MCF 10A (cell line): ENCODE data around the gene SDHB. TPM values are rescaled to one million over a fixed set of nuclear protein-coding genes. Genes with fewer than 3 reads are reported as not detected.

ENCODE experiments used
- BruUV-seq: library from RNA; stranded (reverse); fragments of 400-500 nt; replicated peaks from 2 replicates; lab custom pipeline; 2021; lab: Mats Ljungman, UMichigan
- CTCF ChIA-PET: fragments of 300-600 bp; sonication (Branson Sonifier 250); formaldehyde crosslinking; extraction: SDS; loops from one replicate; lab custom pipeline; 2021; ENCODE audit warnings: antibody characterized with exemption, inconsistent platforms; lab: Yijun Ruan, JAX
- POLR2A ChIA-PET: fragments of 300-600, 350-650 bp; sonication (Branson Sonifier 250); formaldehyde crosslinking; extraction: SDS; loops from one replicate; lab custom pipeline; 2020; ENCODE audit warnings: antibody characterized with exemption, inconsistent platforms; lab: Yijun Ruan, JAX
- DNase-seq: peaks from one replicate; pipeline ENCODE4 v3.0.0-alpha.2; 2018; ENCODE audit not compliant: unreplicated experiment
- H3K27ac Mint-ChIP-seq: one replicate; pipeline ENCODE4 v1.8.0; 2022; ENCODE audit warnings: mild to moderate bottlenecking, low read depth, mixed read lengths; ENCODE audit not compliant: unreplicated experiment
- H3K27me3 Mint-ChIP-seq: one replicate; pipeline ENCODE4 v1.8.0; 2022; ENCODE audit warnings: mixed read lengths; ENCODE audit not compliant: insufficient read depth, unreplicated experiment
- H3K36me3 Mint-ChIP-seq: one replicate; pipeline ENCODE4 v1.8.0; 2022; ENCODE audit warnings: mild to moderate bottlenecking, moderate library complexity, mixed read lengths; ENCODE audit not compliant: insufficient read depth, unreplicated experiment
- H3K4me1 Mint-ChIP-seq: one replicate; pipeline ENCODE4 v1.8.0; 2022; ENCODE audit warnings: mixed read lengths; ENCODE audit not compliant: insufficient read depth, unreplicated experiment
- H3K4me3 Mint-ChIP-seq: one replicate; pipeline ENCODE4 v1.8.0; 2022; ENCODE audit warnings: mild to moderate bottlenecking, moderate library complexity, mixed read lengths; ENCODE audit not compliant: unreplicated experiment
- H3K9me3 Mint-ChIP-seq: one replicate; pipeline ENCODE4 v1.8.0; 2022; ENCODE audit warnings: mixed read lengths; ENCODE audit not compliant: unreplicated experiment
- intact Hi-C: fragments of 100-400 bp; cut with micrococcal nuclease; formaldehyde crosslinking; loops from 2 replicates; pipeline ENCODE4 v1.14.1; 2022
- total RNA-seq: library from RNA; stranded (reverse); gene quantifications from 2 replicates; pipeline ENCODE4 v1.2.3, GENCODE V29; 2022
- TF ChIP-seq, protein P1 (sequence below): fragments of 200-600 bp; IDR thresholded peaks from one replicate; pipeline ENCODE4 v1.8.0; 2022; ENCODE audit warnings: antibody characterized with exemption, mild to moderate bottlenecking; ENCODE audit not compliant: unreplicated experiment

Gene SDHB
- total RNA-seq, 1 experiment from 2014 or later, result 166 TPM

DNA sequence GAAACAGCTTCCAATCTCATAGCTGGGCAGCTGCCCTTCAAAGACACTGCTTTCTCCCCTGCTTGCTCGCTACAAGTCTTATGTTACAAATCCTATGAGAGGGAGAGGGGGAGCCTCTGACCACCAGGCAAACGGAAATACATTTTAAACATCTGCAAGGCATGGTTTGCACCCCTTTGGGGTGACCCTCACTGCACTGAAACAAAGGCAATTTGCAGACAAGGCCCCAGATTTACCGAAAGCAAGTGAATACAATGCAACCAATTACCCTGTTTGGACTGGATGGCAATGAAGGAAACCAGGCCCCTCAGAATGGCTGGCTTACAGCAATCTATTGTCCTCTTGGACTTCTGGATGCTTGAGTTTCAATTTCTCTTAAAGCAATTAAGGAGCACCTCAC, 30.3 kb downstream of the SDHB start:
- ChIA-PET POLR2A (interaction anchor here (2.7 kb wide), 1 partner anchor 11 kb away, joined by 13 read pairs; no protein-coding TSS in a partner anchor), CTCF (interaction anchor here (0.9 to 1.2 kb wide), 3 partner anchors 13 to 72 kb away, joined by 3 to 6 read pairs (median 3); no protein-coding TSS in a partner anchor)
- TF ChIP-seq, protein P1, sequence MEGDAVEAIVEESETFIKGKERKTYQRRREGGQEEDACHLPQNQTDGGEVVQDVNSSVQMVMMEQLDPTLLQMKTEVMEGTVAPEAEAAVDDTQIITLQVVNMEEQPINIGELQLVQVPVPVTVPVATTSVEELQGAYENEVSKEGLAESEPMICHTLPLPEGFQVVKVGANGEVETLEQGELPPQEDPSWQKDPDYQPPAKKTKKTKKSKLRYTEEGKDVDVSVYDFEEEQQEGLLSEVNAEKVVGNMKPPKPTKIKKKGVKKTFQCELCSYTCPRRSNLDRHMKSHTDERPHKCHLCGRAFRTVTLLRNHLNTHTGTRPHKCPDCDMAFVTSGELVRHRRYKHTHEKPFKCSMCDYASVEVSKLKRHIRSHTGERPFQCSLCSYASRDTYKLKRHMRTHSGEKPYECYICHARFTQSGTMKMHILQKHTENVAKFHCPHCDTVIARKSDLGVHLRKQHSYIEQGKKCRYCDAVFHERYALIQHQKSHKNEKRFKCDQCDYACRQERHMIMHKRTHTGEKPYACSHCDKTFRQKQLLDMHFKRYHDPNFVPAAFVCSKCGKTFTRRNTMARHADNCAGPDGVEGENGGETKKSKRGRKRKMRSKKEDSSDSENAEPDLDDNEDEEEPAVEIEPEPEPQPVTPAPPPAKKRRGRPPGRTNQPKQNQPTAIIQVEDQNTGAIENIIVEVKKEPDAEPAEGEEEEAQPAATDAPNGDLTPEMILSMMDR, result no peak
- H3K27ac Mint-ChIP-seq, result no peak overlapping the region
- H3K4me1 Mint-ChIP-seq, result peaks cover 13% of the 10 kb centered on the region
- intact Hi-C loops, result no loop called here
- peaks cover 88% of the 10 kb centered on the region for H3K36me3 Mint-ChIP-seq
- H3K9me3 Mint-ChIP-seq, result no peaks in the 10 kb centered on the region
- DNase-seq, result no peak
- BruUV-seq, result no TSS peak
- H3K27me3 Mint-ChIP-seq, result no peaks in the 10 kb centered on the region
- no peak overlapping the region for H3K4me3 Mint-ChIP-seq

- intact Hi-C loops, result no loop called here
- TF ChIP-seq, protein P1, result no peak
- BruUV-seq, result no TSS peak
- no peak overlapping the region for H3K4me3 Mint-ChIP-seq
- H3K27ac Mint-ChIP-seq, result no peak overlapping the region
- peaks cover 8% of the 10 kb centered on the region for H3K4me1 Mint-ChIP-seq
- H3K27me3 Mint-ChIP-seq, result no peaks in the 10 kb centered on the region
- ChIA-PET CTCF (interaction anchor here (0.6 to 1.2 kb wide), 2 partner anchors 72 to 199 kb away, joined by 3 to 6 read pairs; no protein-coding TSS in a partner anchor), POLR2A (interaction anchor here (2.7 kb wide), 1 partner anchor 10 kb away, joined by 13 read pairs; no protein-coding TSS in a partner anchor)
- DNase-seq, result no peak
- H3K9me3 Mint-ChIP-seq, result no peaks in the 10 kb centered on the region
- H3K36me3 Mint-ChIP-seq, result peaks cover 87% of the 10 kb centered on the region
Observed at GRCh38 chr1:17023102-17023501, 30.7 kb downstream of the SDHB start.

DNA sequence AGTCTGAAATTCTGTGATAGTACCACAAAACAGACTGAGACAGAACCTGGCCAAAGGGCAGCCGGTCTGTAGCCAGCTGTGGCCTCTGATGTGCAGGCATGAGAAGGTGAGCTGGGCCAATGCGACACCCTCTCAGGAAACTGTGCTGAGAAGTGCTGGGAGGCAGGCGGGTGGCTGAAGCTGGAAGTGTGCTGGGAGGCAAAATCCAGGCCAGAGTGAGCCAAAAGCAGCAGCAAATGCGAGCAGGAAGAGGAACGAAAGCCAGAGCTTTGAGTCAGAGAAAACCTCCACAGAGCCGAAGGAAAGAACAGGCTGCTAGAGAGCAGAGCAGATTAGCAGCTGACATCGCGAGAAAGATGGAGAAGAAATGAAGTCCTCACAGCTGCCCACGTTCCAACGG, 31.9 kb downstream of the SDHB start:
- CTCF ChIA-PET, result no interaction called here
- no TSS peak for BruUV-seq

GRCh38 chr1:17020502-17020901, 33.3 kb downstream of the SDHB start:
- no peak overlapping the region for H3K27ac Mint-ChIP-seq
- POLR2A ChIA-PET, result no interaction called here
- peaks cover 76% of the 10 kb centered on the region for H3K36me3 Mint-ChIP-seq
- CTCF ChIA-PET, result interaction anchor here (0.8 kb wide), 3 partner anchors 12 to 34 kb away, joined by 3 to 5 read pairs (median 4); no protein-coding TSS in a partner anchor
- no TSS peak for BruUV-seq
- intact Hi-C loops, result no loop called here
- H3K4me1 Mint-ChIP-seq, result peaks cover 4% of the 10 kb centered on the region
- DNase-seq, result no peak
- TF ChIP-seq, protein P1, result no peak
- no peak overlapping the region for H3K4me3 Mint-ChIP-seq
- no peaks in the 10 kb centered on the region for H3K9me3 Mint-ChIP-seq
- no peaks in the 10 kb centered on the region for H3K27me3 Mint-ChIP-seq

More for the DNA sequence above, 31.9 kb downstream of the SDHB start:
- H3K36me3 Mint-ChIP-seq, result peaks cover 88% of the 10 kb centered on the region
- no peaks in the 10 kb centered on the region for H3K9me3 Mint-ChIP-seq
- intact Hi-C loops, result no loop called here
- POLR2A ChIA-PET, result interaction anchor here (2.7 kb wide), 1 partner anchor 9 kb away, joined by 13 read pairs; no protein-coding TSS in a partner anchor
- no peaks in the 10 kb centered on the region for H3K4me1 Mint-ChIP-seq
- TF ChIP-seq, protein P1, result no peak
- H3K4me3 Mint-ChIP-seq, result no peak overlapping the region
- H3K27ac Mint-ChIP-seq, result no peak overlapping the region
- no peak for DNase-seq
- no peaks in the 10 kb centered on the region for H3K27me3 Mint-ChIP-seq
